IMR-90 (cell line): ENCODE data around the gene TTLL7. TPM values are rescaled to one million over a fixed set of nuclear protein-coding genes. Genes with fewer than 3 reads are reported as not detected.

ENCODE experiments used
- ATAC-seq: fragments of 200-7000 bp; cut with Tn5 transposase; 2 replicates; pipeline ENCODE4 v1.9.1; 2020; ENCODE audit warnings: low read depth, mild to moderate bottlenecking, moderate library complexity
- BruUV-seq: library from RNA; stranded (reverse); fragments of 400-500 nt; replicated peaks from 2 replicates; lab custom pipeline; 2021; lab: Mats Ljungman, UMichigan
- CTCF ChIA-PET: fragments of 300-600 bp; formaldehyde crosslinking; extraction: SDS; loops from one replicate; lab custom pipeline; 2021; ENCODE audit warnings: antibody characterized with exemption; lab: Yijun Ruan, JAX
- POLR2A ChIA-PET: fragments of 300-600 bp; sonication (Branson Sonifier 250); formaldehyde crosslinking; loops from one replicate; lab custom pipeline; 2022; ENCODE audit warnings: antibody characterized with exemption; ENCODE audit not compliant: unreplicated experiment; lab: Charles Lee
- DNase-seq: peaks from one replicate; pipeline ENCODE4 v3.0.0; 2013
- H2AFZ ChIP-seq: replicated peaks from 2 replicates; pipeline ENCODE3; 2013; ENCODE audit warnings: low read length, mild to moderate bottlenecking; ENCODE audit not compliant: poor library complexity
- H2AK5ac ChIP-seq: 2 replicates; pipeline ENCODE4 v1.6.1; 2013; ENCODE audit warnings: low read depth, low read length, inconsistent platforms
- H2AK9ac ChIP-seq: replicated peaks from 2 replicates; pipeline ENCODE3; 2013; ENCODE audit warnings: mild to moderate bottlenecking, low read depth, low read length, moderate library complexity; ENCODE audit not compliant: poor library complexity
- H2BK120ac ChIP-seq: 2 replicates; pipeline ENCODE4 v1.6.1; 2013; ENCODE audit warnings: low read depth, low read length, inconsistent platforms
- H2BK15ac ChIP-seq: 3 replicates; pipeline ENCODE4 v1.6.1; 2013; ENCODE audit warnings: low read depth, low read length, inconsistent platforms
- H2BK20ac ChIP-seq: 2 replicates; pipeline ENCODE4 v1.6.1; 2013; ENCODE audit warnings: low read depth, mild to moderate bottlenecking, inconsistent platforms, low read length, moderate library complexity
- H2BK5ac ChIP-seq: 2 replicates; pipeline ENCODE4 v1.6.1; 2013; ENCODE audit warnings: mild to moderate bottlenecking, low read depth, low read length, inconsistent platforms; ENCODE audit not compliant: poor library complexity, severe bottlenecking
- H3K14ac ChIP-seq: replicated peaks from 2 replicates; pipeline ENCODE4 v1.6.1; 2013; ENCODE audit warnings: low read depth, low read length, inconsistent platforms
- H3K18ac ChIP-seq: 2 replicates; pipeline ENCODE4 v1.6.1; 2013; ENCODE audit warnings: low read depth, low read length, control low read depth
- H3K23ac ChIP-seq: 2 replicates; pipeline ENCODE4 v1.6.1; 2013; ENCODE audit warnings: low read depth, low read length, inconsistent platforms
- H3K27ac ChIP-seq: 2 replicates; pipeline ENCODE4 v1.5.1; 2013; ENCODE audit warnings: mild to moderate bottlenecking, control low read depth, low read length; ENCODE audit not compliant: insufficient read depth
- H3K27me3 ChIP-seq: 2 replicates; pipeline ENCODE4 v1.6.1; 2013; ENCODE audit warnings: low read length; ENCODE audit not compliant: control insufficient read depth, insufficient read depth
- H3K36me3 ChIP-seq: 2 replicates; pipeline ENCODE4 v1.6.1; 2013; ENCODE audit warnings: low read length, mixed read lengths; ENCODE audit not compliant: control insufficient read depth, insufficient read depth
- H3K4ac ChIP-seq: 2 replicates; pipeline ENCODE4 v1.6.1; 2013; ENCODE audit warnings: low read depth, low read length, inconsistent platforms
- H3K4me1 ChIP-seq: 2 replicates; pipeline ENCODE4 v1.6.1; 2013; ENCODE audit warnings: low read length, mixed read lengths; ENCODE audit not compliant: control insufficient read depth, insufficient read depth
- H3K4me2 ChIP-seq: 2 replicates; pipeline ENCODE4 v1.6.1; 2013; ENCODE audit warnings: low read depth, mild to moderate bottlenecking, control low read depth, low read length, moderate library complexity
- H3K4me3 ChIP-seq: 2 replicates; pipeline ENCODE4 v1.5.1; 2013; ENCODE audit warnings: low read depth, mild to moderate bottlenecking, control low read depth, low read length, moderate library complexity; ENCODE audit not compliant: insufficient read depth
- H3K56ac ChIP-seq: 2 replicates; pipeline ENCODE4 v1.6.1; 2013; ENCODE audit warnings: low read length, inconsistent platforms; ENCODE audit not compliant: insufficient read depth; ENCODE audit errors: extremely low read depth
- H3K79me1 ChIP-seq, 2 experiments: 2 replicates each; pipeline ENCODE4 v1.6.1; 2013; ENCODE audit warnings: low read length in 2 of 2, inconsistent platforms in 1 of 2, low read depth in 1 of 2
- H3K9ac ChIP-seq: 2 replicates; pipeline ENCODE4 v1.6.1; 2013; ENCODE audit warnings: low read depth, low read length, control low read depth
- H3K9me1 ChIP-seq: 2 replicates; pipeline ENCODE4 v1.6.1; 2013; ENCODE audit warnings: low read length, inconsistent platforms; ENCODE audit not compliant: insufficient read depth
- H3K9me3 ChIP-seq: 2 replicates; pipeline ENCODE4 v1.6.1; 2013; ENCODE audit warnings: low read length; ENCODE audit not compliant: control insufficient read depth, insufficient read depth
- H4K20me1 ChIP-seq: 2 replicates; pipeline ENCODE4 v1.6.1; 2013; ENCODE audit warnings: low read length, inconsistent platforms; ENCODE audit not compliant: insufficient read depth
- H4K5ac ChIP-seq: 2 replicates; pipeline ENCODE4 v1.6.1; 2013; ENCODE audit warnings: mild to moderate bottlenecking, low read depth, low read length, control low read depth
- H4K8ac ChIP-seq, 2 experiments: 2 replicates each; pipeline ENCODE4 v1.6.1; 2013; ENCODE audit warnings: low read depth in 2 of 2, low read length in 2 of 2, control low read depth in 1 of 2, inconsistent platforms in 1 of 2
- H4K91ac ChIP-seq: 2 replicates; pipeline ENCODE4 v1.6.1; 2013; ENCODE audit warnings: low read depth, low read length, inconsistent platforms; ENCODE audit not compliant: insufficient read depth
- FOS ChIP-seq: fragments of 150-350 bp; IDR thresholded peaks from 2 replicates; pipeline ENCODE4 v1.6.1; 2016; ENCODE audit warnings: low read depth, low read length
- MXI1 ChIP-seq: IDR thresholded peaks from 2 replicates; pipeline ENCODE4 v1.6.1; 2012; ENCODE audit warnings: low read depth, mild to moderate bottlenecking, low read length, moderate library complexity, borderline replicate concordance
- NFE2L2 ChIP-seq: fragments of 150-350 bp; IDR thresholded peaks from 2 replicates; pipeline ENCODE4 v1.6.1; 2016; ENCODE audit warnings: low read depth, mild to moderate bottlenecking, low read length
- RAD21 ChIP-seq: IDR thresholded peaks from 2 replicates; pipeline ENCODE4 v1.6.1; 2012; ENCODE audit warnings: low read length, improper control_type of control experiment
- RCOR1 ChIP-seq: IDR thresholded peaks from 2 replicates; pipeline ENCODE4 v1.6.1; 2012; ENCODE audit warnings: mild to moderate bottlenecking, low read length, improper control_type of control experiment; ENCODE audit not compliant: insufficient replicate concordance
- SMC3 ChIP-seq: fragments of 150-350 bp; IDR thresholded peaks from 2 replicates; pipeline ENCODE4 v1.6.1; 2016; ENCODE audit warnings: low read depth, mild to moderate bottlenecking, antibody characterized with exemption, low read length, moderate library complexity
- WGBS, 2 experiments: methylation state at CpG; one replicate each; pipeline versions ENCODE4 v1.1.5 to v1.1.7; 2013; ENCODE audit warnings: missing lambda C conversion rate in 2 of 2; ENCODE audit not compliant: insufficient read length in 1 of 2; ENCODE audit errors: extremely low coverage in 2 of 2; 5-methylcytosine and 5-hydroxymethylcytosine counted together
- dilution Hi-C: fragments of 300-500 bp; cut with HindIII; formaldehyde crosslinking; loops from one replicate; pipeline ENCODE4 v1.14.3; 2018; ENCODE audit warnings: low sequenced_read_pairs; ENCODE audit not compliant: unreplicated experiment
- in situ Hi-C: fragments of 300-500 bp; cut with MboI; formaldehyde crosslinking; loops from 3 replicates; pipeline ENCODE4 v1.14.3; 2019; ENCODE audit warnings: low sequenced_read_pairs, inconsistent platforms, mixed read lengths
- intact Hi-C: fragments of 100-400 bp; cut with micrococcal nuclease; formaldehyde crosslinking; loops from 2 replicates; pipeline ENCODE4 v1.10.0; 2022
- polyA plus RNA-seq, 3 experiments: library from polyadenylated mRNA; depleted of rRNA; stranded (reverse); fragments of >200 nt; gene quantifications; 2 replicates each; pipeline ENCODE4 v1.2.3, GENCODE V29; 2012; ENCODE audit warnings: low replicate concordance in 1 of 3
- total RNA-seq: library from RNA; depleted of rRNA; stranded (reverse); fragments of >200 nt; gene quantifications from 2 replicates; pipeline ENCODE4 v1.2.3, GENCODE V29; 2012

Gene TTLL7
- total and polyA plus RNA-seq, 2 of the 4 experiments (the other 2 are of a cell fraction), result 5.7 to 8.1 TPM

GRCh38 chr1:84021822-84022221, 22.9 kb upstream of the TTLL7 start:
- H2BK5ac ChIP-seq, result no peak overlapping the region
- no peak overlapping the region for H4K8ac ChIP-seq
- no peak overlapping the region for H3K4me3 ChIP-seq
- H2AFZ ChIP-seq, result no peak overlapping the region
- H3K79me1 ChIP-seq, result no peaks in the 10 kb centered on the region
- no peak overlapping the region for H2BK15ac ChIP-seq
- H3K23ac ChIP-seq, result no peak overlapping the region
- no peak for DNase-seq
- no peak overlapping the region for H2BK120ac ChIP-seq
- TF ChIP-seq RCOR1 (no peak), SMC3 (no peak), FOS (no peak), MXI1 (no peak), NFE2L2 (no peak), RAD21 (no peak)
- H3K4me2 ChIP-seq, result no peak overlapping the region
- dilution Hi-C loops, result no loop called here
- no peak overlapping the region for H2AK9ac ChIP-seq
- no peak overlapping the region for H3K4ac ChIP-seq
- no peaks in the 10 kb centered on the region for H3K9me3 ChIP-seq
- H3K9me1 ChIP-seq, result no peaks in the 10 kb centered on the region
- H3K36me3 ChIP-seq, result no peaks in the 10 kb centered on the region
- no peaks in the 10 kb centered on the region for H3K4me1 ChIP-seq
- CTCF ChIA-PET, result no interaction called here
- WGBS, 2 experiments, result no CpG with 5 or more reads among the region's 6 CpGs
- in situ Hi-C loops, result no loop called here
- peaks cover 4% of the 10 kb centered on the region for H3K27me3 ChIP-seq
- H3K18ac ChIP-seq, result no peak overlapping the region
- H2AK5ac ChIP-seq, result no peak overlapping the region
- H4K20me1 ChIP-seq, result no peaks in the 10 kb centered on the region
- no peak overlapping the region for H2BK20ac ChIP-seq
- no peak overlapping the region for H3K27ac ChIP-seq
- no peak overlapping the region for H3K56ac ChIP-seq
- H3K14ac ChIP-seq, result no peak overlapping the region
- H4K5ac ChIP-seq, result no peak overlapping the region
- BruUV-seq, result no TSS peak
- intact Hi-C loops, result no loop called here
- H4K91ac ChIP-seq, result no peak overlapping the region
- ATAC-seq, result no peak
- POLR2A ChIA-PET, result no interaction called here
- no peak overlapping the region for H3K9ac ChIP-seq
